GM12801 (cell line): Measurements from ENCODE around the gene CBFA2T2.

Source experiments
- CTCF ChIP-seq: IDR thresholded peaks from one replicate; pipeline ENCODE4 v1.5.1; 2011; ENCODE audit warnings: control low read depth; ENCODE audit not compliant: insufficient read length; ENCODE audit errors: extremely low read depth

Gene CBFA2T2

DNA sequence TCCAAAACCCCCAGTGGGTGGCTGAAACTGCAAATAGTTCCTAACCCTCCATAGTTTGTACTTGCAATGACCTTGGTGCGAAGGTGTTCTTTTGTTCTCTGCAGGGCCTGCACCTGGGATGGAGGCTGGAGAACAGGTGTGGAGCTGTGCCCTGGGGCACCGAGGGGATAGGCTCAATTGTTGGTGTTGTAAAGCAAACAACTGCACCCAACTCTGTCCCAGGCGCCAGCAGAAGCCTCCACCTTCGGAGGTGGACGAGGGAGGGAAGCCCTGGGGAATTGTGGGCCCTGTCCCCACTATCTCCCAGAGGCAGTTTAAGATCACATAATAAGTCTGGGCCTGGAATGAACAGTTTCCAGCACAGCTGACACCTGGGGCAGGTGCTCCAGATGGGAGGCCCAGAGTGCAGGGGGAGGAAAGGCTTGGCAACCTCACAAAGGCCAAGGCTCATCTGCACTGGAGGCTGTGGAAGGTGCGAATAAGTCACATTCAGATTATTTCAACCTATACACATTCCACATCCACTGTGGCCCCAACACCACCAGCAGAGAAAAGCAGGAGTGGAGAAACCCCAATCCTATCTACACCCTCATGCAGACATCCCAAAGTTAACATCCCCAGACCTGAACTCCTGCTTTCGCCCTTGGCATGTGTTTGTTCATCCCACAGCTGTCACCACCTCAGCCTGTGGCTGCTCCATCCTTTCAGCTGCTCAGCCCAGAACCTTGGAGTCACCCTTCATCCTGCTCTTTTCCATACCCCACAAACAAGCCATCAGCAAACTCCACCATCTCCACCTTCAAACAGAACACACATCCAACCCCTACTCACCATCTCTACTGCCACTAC, 12.3 kb upstream of the CBFA2T2 start:
- no peak for TF ChIP-seq CTCF

- TF ChIP-seq CTCF: no peak
Measured at GRCh38 chr20:33480048-33480447, 9.8 kb upstream of the CBFA2T2 start.

- TF ChIP-seq CTCF: no peak
Measured at GRCh38 chr20:33481431-33481941, 8.4 kb upstream of the CBFA2T2 start.

DNA sequence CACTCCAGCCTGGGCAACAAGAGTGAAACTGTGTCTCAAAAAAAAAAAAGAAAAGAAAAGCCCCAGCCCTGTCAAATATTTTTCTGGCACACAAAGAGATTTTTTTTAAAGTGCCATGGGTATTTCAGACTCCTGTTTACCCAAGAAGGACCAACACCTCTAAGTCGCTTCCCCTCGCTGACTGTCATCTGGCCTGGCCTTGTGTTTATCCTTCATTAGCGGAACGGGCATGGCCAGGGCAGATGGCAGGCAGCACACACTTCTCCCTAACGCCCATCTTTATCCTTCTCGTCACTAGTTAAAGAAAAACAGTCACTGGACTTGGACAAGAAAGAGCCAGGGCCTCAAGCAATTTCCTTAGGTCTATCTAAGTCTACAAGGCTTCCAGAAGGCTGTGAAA, 7.3 kb upstream of the CBFA2T2 start:
- TF ChIP-seq CTCF: no peak

DNA sequence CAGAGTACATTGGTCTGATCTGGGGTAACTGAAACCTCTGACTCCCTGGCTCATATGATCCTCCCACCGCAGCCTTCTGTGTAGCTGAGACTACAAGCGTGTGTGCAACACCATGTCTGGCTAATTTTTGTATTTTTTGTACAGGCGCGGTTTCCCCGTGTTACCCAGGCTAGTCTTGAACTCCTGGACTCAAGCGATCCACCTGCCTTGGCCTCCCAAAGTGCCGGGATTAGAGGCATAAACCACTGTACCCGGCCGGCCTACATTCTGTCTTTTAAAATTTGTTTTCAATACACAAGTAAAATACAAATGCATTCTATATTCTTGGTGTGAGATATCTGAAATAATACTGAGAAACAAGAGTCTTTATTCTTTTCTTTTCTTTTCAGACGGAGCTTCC, 1.7 kb upstream of the CBFA2T2 start:
- TF ChIP-seq CTCF: no peak

GRCh38 chr20:33489495-33490022, 337 bp upstream of the CBFA2T2 start:
- TF ChIP-seq CTCF: no peak

- TF ChIP-seq CTCF: no peak
Measured at GRCh38 chr20:33490934-33491656, 1.2 kb downstream of the CBFA2T2 start.
